MV-4-11 (cell line): ENCODE results near the gene HES2.
"Not testable (repeated sequence)": the region's sequence is repeated elsewhere in the genome, so short reads cannot be mapped to it uniquely, and the experiment has no call there.

Experiments used
- DNase-seq: peaks from one replicate; lab custom pipeline; 2025; lab: John Stamatoyannopoulos, UW

Gene HES2

GRCh38 chr1:6418668-6419396 is 887 bp downstream of the HES2 start:
- DNase-seq, result no peak

GRCh38 chr1:6417961-6418667 is 1.6 kb downstream of the HES2 start:
- DNase-seq, result no peak

GRCh38 chr1:6416906-6417305 is 2.8 kb downstream of the HES2 start:
- no peak for DNase-seq

- no peak for DNase-seq
Observed at GRCh38 chr1:6416295-6416656, 3.4 kb downstream of the HES2 start.

- DNase-seq, result peak; percentile 55
Observed at GRCh38 chr1:6414881-6415626, 4.7 kb downstream of the HES2 start.

- peak; percentile 36 for DNase-seq
Observed at GRCh38 chr1:6414443-6414844, 5.3 kb downstream of the HES2 start.

GRCh38 chr1:6412896-6413295 is 6.8 kb downstream of the HES2 start:
- DNase-seq, result no peak

GRCh38 chr1:6410248-6410893 is 9.3 kb downstream of the HES2 start:
- DNase-seq, result no peak

GRCh38 chr1:6409733-6410132 is 10.0 kb downstream of the HES2 start:
- no peak for DNase-seq

GRCh38 chr1:6409053-6409452 is 10.7 kb downstream of the HES2 start:
- peak; percentile 45 for DNase-seq

GRCh38 chr1:6408023-6408422 is 11.7 kb downstream of the HES2 start:
- DNase-seq, result no peak

- DNase-seq, result peak; percentile 66
Observed at GRCh38 chr1:6401673-6402072, 18.0 kb downstream of the HES2 start.

- DNase-seq, result no peak
Observed at GRCh38 chr1:6399294-6399693, 20.4 kb downstream of the HES2 start.

GRCh38 chr1:6397844-6398441 is 21.8 kb downstream of the HES2 start:
- no peak for DNase-seq

GRCh38 chr1:6396998-6397397 is 22.7 kb downstream of the HES2 start:
- no peak for DNase-seq

- DNase-seq, result not testable (repeated sequence)
Observed at GRCh38 chr1:6395781-6396244, 23.9 kb downstream of the HES2 start.

- DNase-seq, result not testable (repeated sequence)
Observed at GRCh38 chr1:6395130-6395529, 24.6 kb downstream of the HES2 start.

GRCh38 chr1:6393400-6394187 is 26.1 kb downstream of the HES2 start, which contains the start of gene ACOT7:
Gene ACOT7 (minus strand): TSS chr1:6393767. CDS start chr1:6393399, 368 bp downstream.
- DNase-seq, result peak; percentile 78

GRCh38 chr1:6392809-6393399 is 26.8 kb downstream of the HES2 start:
- DNase-seq, result no peak

- peak; percentile 15 for DNase-seq
Observed at GRCh38 chr1:6391951-6392808, 27.5 kb downstream of the HES2 start.
